ENCODE data around the gene VPS33B. TPM values are rescaled to one million over a fixed set of nuclear protein-coding genes. Genes with fewer than 3 reads are reported as not detected.

The VPS33B gene
- total RNA-seq, 2 experiments from 2014 or later = 3.9 to 13.0 TPM

DNA sequence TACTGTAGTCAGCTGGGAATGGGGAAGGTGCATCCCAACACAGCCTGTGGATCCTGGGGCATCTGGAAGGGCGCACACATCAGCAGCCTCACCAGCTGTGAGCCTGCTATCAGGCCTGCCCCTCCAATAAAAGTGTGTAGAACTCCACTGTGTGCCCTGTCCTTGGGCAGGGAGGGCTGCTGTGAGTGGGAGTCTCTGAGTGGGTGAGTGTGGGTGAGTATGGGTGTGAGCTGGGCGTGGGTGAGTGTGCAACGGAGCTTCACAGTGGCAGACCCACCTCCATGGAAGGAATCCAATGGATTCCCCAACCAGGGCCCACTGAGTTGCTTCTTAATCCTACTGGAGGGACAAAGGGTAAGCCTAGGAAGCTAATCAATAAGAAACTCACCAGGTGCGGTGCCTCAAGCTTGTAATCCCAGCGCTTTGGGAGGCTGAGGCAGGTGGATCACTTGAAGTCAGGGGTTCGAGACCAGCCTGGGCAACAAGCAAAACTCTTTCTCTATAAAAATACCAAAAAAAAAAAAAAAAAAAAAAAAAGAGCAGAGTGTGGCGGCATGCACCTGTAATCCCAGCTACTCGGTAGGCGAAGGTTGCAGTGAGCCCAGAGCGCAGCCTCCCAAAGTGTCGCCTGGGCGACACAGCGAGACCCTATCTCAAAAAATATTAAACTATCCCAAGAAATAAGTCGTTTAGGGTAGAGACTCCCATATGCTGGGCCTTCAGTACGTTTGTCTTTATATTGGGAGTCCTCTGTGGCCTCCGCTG, 68.3 kb downstream of the VPS33B start:
- Histone ChIP-seq H3K9me2 (ENCODE audit: insufficient read depth, low read length) (no peaks in the 10 kb centered on the region), H3K4me1 (ENCODE audit: insufficient read depth, low read length, poor library complexity, severe bottlenecking) (peaks cover 18% of the 10 kb centered on the region), H2AFZ (ENCODE audit: low read length) (no peak overlapping the region; the same call in 1 of the 2 replicates), H4K20me1 (ENCODE audit: insufficient read depth, low read length) (no peaks in the 10 kb centered on the region), H3K79me2 (ENCODE audit: insufficient read depth, low read depth, low read length) (peaks cover 12% of the 10 kb centered on the region), H3K36me3 (ENCODE audit: insufficient read depth, low read length) (peaks cover 63% of the 10 kb centered on the region), H3K9me3 (ENCODE audit: low read length) (no peaks in the 10 kb centered on the region), H3K4me3 (ENCODE audit: low read depth, low read length, poor library complexity, severe bottlenecking) (peak overlapping the region; percentile 71), H3K27ac (ENCODE audit: low read depth, low read length, poor library complexity, severe bottlenecking) (peak overlapping the region; percentile 89), H3K4me2 (ENCODE audit: low read length) (peak overlapping the region; percentile 99)
- no TSS peak for BruUV-seq (replicated peaks)
- DNase-seq (ENCODE audit: low spot score) = no peak
- POLR2A ChIA-PET = interaction anchor here (1.2 to 6.1 kb wide), 5 partner anchors 11 to 68 kb away, joined by 3 to 58 read pairs (median 5); partner anchors contain the start of genes HDDC3, UNC45A and VPS33B
- TF ChIP-seq EZH2phosphoT487 (IDR thresholded peaks at IDR 0.05; ENCODE audit: borderline replicate concordance, low read depth, low read length) = no peak
- TF ChIP-seq, protein P1, sequence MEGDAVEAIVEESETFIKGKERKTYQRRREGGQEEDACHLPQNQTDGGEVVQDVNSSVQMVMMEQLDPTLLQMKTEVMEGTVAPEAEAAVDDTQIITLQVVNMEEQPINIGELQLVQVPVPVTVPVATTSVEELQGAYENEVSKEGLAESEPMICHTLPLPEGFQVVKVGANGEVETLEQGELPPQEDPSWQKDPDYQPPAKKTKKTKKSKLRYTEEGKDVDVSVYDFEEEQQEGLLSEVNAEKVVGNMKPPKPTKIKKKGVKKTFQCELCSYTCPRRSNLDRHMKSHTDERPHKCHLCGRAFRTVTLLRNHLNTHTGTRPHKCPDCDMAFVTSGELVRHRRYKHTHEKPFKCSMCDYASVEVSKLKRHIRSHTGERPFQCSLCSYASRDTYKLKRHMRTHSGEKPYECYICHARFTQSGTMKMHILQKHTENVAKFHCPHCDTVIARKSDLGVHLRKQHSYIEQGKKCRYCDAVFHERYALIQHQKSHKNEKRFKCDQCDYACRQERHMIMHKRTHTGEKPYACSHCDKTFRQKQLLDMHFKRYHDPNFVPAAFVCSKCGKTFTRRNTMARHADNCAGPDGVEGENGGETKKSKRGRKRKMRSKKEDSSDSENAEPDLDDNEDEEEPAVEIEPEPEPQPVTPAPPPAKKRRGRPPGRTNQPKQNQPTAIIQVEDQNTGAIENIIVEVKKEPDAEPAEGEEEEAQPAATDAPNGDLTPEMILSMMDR (conservative IDR thresholded peaks at IDR 0.05; ENCODE audit: low read length) = no peak
- intact Hi-C loops (cut with micrococcal nuclease; ENCODE audit: unreplicated experiment) = loop anchor here (1.0 to 2.0 kb wide), 2 partner anchors 19 to 41 kb away; partner anchors contain the start of genes PRC1 and UNC45A
- CTCF ChIA-PET (ENCODE audit: unreplicated experiment) = interaction anchor here (0.6 to 3.9 kb wide), 3 partner anchors 17 to 80 kb away, joined by 3 to 41 read pairs (median 3); partner anchors contain the start of genes HDDC3 and UNC45A

DNA sequence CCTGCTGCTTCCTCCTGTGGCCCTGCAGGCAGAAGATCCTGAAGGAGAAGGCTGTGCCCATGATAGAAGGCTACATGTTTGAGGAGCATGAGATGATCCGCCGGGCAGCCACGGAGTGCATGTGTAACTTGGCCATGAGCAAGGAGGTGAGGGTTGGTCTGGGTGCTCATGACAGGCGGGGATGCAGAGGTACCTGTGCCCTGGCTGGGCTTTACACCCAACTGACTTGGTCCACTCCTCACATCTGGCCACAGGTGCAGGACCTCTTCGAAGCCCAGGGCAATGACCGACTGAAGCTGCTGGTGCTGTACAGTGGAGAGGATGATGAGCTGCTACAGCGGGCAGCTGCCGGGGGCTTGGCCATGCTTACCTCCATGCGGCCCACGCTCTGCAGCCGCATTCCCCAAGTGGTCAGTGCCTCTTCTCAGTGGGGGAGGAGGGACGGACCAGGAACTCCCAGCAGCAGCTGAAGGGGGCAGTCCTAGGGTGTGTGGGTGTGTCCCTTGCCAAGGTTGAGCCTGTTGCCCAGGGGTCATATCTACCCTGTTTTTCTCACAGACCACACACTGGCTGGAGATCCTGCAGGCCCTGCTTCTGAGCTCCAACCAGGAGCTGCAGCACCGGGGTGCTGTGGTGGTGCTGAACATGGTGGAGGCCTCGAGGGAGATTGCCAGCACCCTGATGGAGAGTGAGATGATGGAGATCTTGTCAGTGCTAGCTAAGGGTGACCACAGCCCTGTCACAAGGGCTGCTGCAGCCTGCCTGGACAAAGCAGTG, 69.3 kb downstream of the VPS33B start:
- intact Hi-C loops (cut with micrococcal nuclease; ENCODE audit: unreplicated experiment) = no loop called here
- Histone ChIP-seq H3K27ac (ENCODE audit: low read depth, low read length, poor library complexity, severe bottlenecking) (no peak overlapping the region), H4K20me1 (ENCODE audit: insufficient read depth, low read length) (no peaks in the 10 kb centered on the region), H3K9me3 (ENCODE audit: low read length) (no peaks in the 10 kb centered on the region), H3K36me3 (ENCODE audit: insufficient read depth, low read length) (peaks cover 63% of the 10 kb centered on the region), H3K4me3 (ENCODE audit: low read depth, low read length, poor library complexity, severe bottlenecking) (no peak overlapping the region), H2AFZ (ENCODE audit: low read length) (no peak overlapping the region), H3K4me2 (ENCODE audit: low read length) (no peak overlapping the region), H3K79me2 (ENCODE audit: insufficient read depth, low read depth, low read length) (peaks cover 12% of the 10 kb centered on the region), H3K4me1 (ENCODE audit: insufficient read depth, low read length, poor library complexity, severe bottlenecking) (peaks cover 18% of the 10 kb centered on the region), H3K9me2 (ENCODE audit: insufficient read depth, low read length) (no peaks in the 10 kb centered on the region)
- TF ChIP-seq, protein P1 (conservative IDR thresholded peaks at IDR 0.05; ENCODE audit: low read length) = no peak
- TF ChIP-seq EZH2phosphoT487 (IDR thresholded peaks at IDR 0.05; ENCODE audit: borderline replicate concordance, low read depth, low read length) = no peak
- ChIA-PET POLR2A (interaction anchor here (6.1 kb wide), 1 partner anchor 19 kb away, joined by 58 read pairs; the partner anchor contains the start of genes HDDC3 and UNC45A), CTCF (ENCODE audit: unreplicated experiment) (interaction anchor here (0.6 to 3.9 kb wide), 2 partner anchors 20 to 81 kb away, joined by 3 to 41 read pairs; partner anchors contain the start of genes HDDC3 and UNC45A)
- BruUV-seq (replicated peaks) = no TSS peak
- DNase-seq (ENCODE audit: low spot score) = no peak
